Stimulated activated CD4-positive, alpha-beta T cell treated with anti-CD3 and anti-CD28 coated beads, Interleukin-4, amount 100 ng/mL, for 48 hours (primary cell): Measurements from ENCODE around the gene OXLD1.
A peak's percentile ranks its signal among the peaks of the same experiment; 100 is the strongest.

Experiments
- DNase-seq, 2 donors: peaks; one replicate each; pipeline ENCODE4 v3.0.0-alpha.2; 2020; ENCODE audit warnings: low read depth in 2 of 2

OXLD1 gene

DNA sequence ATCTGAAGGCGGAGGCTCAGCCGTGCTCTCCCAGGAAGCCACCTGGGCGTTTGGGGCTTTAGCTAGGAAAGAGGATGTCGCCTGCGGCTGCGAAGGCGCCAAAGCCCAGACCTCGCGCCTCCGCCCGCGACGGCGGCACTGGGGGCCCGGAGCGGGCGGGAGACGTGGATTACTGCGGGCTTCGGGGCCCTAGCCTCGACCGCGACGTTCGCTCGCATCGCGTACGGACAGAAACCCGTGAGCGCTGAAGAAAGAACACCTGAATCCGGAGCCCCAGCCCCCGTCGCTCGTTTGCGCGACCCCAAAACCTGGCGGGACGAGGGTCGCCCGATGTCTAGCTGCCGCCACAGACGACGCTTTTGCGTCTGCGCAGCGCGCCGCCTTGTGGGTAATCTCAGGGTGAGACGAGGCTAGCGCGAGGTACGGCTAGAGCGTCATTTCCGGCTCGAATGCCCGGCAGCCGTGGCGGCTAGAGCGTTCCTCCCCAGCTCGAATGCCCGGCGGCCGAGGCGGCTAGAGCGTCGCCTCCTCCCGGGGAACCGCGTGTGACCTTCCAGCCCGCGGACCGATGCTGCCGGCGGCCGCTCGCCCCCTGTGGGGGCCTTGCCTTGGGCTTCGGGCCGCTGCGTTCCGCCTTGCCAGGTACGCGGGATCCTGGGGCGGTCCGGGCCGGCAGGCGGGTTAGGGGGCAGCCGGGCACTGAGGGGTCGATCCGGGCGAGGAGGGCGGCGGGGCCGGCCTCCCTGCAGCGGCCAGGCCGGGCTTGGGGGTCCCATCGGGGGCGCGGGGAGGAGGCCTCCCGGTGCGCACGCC, 36.7 kb upstream of the OXLD1 start, which contains the start of gene MRPL12:
Gene MRPL12, plus strand, starts transcription at position 434 of the 813 bp plus-strand sequence. Its CDS starts 135 bp downstream, at position 569.
- peak; percentile 82 to 90 for DNase-seq

DNA sequence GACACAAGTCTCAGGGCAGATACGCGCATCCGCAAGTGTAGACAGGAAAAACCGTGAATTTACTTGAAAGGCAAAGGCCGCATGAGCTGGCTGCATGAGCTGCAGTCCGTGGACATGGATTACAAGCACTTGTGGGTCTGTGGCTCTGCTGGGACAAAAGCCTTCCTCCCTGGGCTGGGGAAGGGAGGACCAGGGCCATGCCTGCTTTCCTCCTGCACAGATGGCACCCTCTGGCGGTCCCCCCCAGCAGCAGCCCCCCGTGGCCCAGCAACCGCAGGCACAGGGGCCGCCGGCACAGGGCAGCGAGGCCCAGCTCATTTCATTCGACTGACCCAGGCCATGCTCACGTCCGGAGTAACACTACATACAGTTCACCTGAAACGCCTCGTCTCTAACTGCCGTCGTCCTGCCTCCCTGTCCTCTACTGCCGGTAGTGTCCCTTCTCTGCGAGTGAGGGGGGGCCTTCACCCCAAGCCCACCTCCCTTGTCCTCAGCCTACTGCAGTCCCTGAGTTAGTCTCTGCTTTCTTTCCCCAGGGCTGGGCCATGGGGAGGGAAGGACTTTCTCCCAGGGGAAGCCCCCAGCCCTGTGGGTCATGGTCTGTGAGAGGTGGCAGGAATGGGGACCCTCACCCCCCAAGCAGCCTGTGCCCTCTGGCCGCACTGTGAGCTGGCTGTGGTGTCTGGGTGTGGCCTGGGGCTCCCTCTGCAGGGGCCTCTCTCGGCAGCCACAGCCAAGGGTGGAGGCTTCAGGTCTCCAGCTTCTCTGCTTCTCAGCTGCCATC, 35.1 kb upstream of the OXLD1 start:
- DNase-seq, result no peak

DNA sequence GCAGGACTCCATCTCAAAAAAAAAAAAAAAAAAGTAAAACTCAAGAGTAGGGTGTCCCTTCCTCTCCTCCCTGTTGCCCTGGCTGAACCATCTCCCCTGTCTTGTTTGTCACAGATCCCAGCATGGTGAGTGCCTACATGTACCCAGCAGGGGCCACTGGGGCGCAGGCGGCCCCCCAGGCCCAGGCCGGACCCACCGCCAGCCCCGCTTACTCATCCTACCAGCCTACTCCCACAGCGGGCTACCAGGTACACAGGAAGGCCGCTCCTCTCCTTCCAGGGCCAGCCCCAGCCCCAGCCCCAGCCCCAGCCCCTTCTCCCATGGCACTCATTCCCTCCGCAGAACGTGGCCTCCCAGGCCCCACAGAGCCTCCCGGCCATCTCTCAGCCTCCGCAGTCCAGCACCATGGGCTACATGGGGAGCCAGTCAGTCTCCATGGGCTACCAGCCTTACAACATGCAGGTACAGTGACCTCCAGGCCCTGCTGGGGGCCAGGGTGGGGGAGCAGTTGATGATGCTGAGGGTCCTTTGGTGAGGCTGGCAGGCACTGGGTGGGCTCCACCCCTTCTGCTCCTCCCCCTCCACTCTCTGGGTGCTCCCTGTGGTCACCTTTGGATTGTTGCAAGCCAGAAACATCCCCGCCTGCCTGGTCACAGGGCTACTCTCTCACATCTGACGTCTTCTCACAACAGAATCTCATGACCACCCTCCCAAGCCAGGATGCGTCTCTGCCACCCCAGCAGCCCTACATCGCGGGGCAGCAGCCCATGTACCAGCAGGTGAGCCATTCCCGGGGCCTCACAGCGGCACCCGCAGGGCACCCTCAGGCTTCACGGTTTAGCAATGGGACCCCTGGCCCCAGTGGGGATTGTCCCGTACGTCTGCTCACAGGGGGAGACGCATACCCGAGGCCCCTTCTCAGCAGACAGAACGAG, 34.2 kb upstream of the OXLD1 start:
- no peak for DNase-seq

DNA sequence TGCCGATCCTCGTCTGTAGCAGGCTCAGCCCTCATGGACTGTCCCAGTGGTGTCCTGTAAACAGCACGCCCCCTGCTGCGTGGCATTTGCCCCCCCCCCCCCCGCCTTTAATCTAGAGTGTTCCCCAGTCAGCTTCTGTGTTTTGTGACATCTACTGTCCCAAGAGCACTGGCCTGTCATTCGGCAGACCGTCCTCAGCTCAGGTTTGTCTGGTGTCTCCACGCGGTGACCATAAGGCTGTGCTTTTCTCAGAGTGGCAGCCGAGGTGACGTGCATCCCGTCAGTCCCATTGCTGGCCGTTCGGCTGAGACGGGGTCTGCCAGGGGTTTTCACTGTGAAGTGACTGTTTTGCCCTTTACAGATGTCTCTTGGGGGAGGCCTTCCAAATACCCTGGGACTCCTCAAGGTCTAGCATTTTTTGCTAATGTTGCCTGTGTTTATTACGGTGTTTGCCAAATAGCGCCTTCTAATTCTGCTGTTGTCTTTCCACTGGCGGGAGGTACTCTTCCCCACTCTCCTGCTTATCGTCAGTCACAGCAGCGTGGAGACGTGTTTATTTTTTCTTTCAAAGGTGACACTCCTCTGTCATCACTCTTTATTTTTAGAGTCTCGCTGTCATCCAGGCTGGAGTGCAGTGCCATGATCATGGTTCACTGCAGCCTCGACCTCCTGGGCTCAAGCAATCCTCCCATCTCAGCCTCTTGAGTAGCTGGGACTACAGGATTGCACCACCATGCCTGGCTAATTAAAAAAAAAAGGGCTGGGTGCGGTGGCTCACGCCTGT, 31.0 kb upstream of the OXLD1 start:
- DNase-seq, result no peak

DNA sequence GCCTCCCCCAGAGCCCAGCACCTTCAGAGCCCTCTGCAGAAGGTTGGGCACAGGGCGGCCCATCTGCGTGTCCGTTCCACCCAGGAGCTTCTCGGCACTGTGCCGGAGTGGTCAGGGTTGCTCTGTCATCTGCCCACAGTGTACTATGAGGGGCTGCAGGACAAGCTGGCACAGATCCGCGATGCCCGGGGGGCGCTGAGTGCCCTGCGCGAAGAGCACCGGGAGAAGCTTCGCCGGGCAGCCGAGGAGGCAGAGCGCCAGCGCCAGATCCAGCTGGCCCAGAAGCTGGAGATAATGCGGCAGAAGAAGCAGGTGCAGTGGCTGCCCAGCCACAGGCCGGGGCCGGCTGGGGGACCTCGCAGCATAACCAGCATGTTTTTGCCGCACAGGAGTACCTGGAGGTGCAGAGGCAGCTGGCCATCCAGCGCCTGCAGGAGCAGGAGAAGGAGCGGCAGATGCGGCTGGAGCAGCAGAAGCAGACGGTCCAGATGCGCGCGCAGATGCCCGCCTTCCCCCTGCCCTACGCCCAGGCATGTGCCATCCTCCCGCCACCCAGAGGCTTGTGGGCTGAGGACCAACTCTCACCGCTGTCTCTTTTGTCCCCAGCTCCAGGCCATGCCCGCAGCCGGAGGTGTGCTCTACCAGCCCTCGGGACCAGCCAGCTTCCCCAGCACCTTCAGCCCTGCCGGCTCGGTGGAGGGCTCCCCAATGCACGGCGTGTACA, 30.0 kb upstream of the OXLD1 start:
- DNase-seq, result no peak

DNA sequence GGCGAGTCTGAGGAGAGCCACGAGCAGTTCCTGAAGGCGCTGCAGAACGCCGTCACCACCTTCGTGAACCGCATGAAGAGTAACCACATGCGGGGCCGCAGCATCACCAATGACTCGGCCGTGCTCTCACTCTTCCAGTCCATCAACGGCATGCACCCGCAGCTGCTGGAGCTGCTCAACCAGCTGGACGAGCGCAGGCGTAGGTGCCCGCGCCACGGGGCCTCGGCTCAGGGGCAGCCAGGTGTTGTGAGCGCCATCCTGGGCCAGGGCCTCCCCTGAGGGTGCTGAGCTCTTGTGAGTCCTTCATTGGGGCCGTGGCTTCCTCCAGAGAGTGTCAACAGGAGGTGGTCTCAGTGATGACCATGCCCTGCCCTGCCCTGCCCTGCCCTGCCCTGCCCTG, 29.4 kb upstream of the OXLD1 start:
- no peak for DNase-seq

DNA sequence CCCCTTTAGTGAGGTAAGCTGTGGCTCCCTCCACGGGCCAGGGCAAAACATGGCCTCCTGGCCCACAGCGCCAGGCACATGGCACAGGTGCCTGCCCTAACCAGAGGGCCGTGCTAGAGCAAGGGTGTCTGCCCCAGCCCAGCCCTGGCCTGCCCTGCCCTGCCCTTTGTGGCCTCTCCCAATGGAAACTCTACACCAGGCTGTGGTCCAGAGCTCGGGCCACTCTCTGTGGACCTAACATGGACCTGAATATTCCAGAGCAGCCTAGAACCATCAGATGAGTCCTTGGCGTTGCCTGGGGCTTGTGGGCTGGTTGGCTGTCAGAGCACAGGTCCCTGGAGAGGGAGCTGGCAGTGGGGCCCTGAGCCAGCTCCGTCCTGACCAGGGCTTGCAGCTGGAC, 28.8 kb upstream of the OXLD1 start:
- DNase-seq, result no peak

DNA sequence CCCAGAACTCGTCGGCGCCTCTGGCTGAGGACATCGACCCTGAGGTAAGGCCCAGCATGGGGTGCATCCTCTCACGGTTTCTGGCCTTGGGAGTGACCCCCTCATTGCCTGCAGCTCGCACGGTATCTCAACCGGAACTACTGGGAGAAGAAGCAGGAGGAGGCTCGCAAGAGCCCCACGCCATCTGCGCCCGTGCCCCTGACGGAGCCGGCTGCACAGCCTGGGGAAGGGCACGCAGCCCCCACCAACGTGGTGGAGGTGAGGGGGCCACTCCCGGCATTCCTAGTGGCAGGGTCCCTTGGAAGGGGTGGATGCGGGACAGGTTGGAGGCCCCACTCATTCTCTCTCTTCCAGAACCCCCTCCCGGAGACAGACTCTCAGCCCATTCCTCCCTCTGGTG, 28.4 kb upstream of the OXLD1 start:
- no peak for DNase-seq

DNA sequence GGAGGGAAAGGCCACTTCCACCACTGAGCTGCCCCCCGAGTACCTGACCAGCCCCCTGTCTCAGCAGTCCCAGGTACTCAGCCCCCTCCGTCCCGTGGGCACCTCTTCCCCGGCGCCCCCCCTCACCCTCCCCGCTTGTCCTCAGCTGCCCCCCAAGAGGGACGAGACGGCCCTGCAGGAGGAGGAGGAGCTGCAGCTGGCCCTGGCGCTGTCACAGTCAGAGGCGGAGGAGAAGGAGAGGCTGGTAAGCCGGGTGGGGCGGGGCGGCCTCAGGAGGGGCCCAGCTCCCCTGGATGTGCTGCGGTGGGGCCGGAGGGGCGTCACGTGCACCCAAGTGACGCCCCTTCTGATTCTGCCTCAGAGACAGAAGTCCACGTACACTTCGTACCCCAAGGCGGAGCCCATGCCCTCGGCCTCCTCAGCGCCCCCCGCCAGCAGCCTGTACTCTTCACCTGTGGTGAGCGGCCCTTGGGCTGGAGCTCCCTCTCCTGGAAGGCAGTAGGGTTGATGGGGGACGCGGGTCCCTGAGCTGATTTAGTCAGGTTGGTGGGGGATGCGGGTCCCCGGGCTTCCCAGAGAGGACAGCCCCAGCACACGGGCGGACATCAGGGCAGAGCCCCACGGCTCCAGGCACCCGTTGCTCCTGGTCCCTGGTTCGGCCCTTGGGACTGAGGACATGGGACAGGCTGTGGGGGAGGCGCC, 27.3 kb upstream of the OXLD1 start:
- no peak for DNase-seq

- DNase-seq, result no peak
Measured at GRCh38 chr17:81691608-81692007, 25.2 kb upstream of the OXLD1 start.

DNA sequence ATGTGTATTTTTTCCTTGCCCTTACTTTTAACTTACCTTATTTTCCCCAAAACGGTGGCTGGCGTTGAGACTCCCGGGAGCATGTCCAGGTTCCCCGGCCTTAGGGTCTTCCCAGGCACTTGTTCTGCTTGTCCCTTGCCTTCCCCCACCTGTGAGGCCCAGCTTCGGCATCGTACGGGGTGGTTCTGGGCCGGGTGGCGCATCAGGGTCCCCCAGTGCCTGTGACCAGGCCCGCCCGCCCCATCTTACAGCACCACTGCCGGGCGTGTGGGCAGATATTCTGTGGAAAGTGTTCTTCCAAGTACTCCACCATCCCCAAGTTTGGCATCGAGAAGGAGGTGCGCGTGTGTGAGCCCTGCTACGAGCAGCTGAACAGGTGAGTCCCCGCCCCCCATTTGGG, 24.8 kb upstream of the OXLD1 start:
- no peak for DNase-seq

DNA sequence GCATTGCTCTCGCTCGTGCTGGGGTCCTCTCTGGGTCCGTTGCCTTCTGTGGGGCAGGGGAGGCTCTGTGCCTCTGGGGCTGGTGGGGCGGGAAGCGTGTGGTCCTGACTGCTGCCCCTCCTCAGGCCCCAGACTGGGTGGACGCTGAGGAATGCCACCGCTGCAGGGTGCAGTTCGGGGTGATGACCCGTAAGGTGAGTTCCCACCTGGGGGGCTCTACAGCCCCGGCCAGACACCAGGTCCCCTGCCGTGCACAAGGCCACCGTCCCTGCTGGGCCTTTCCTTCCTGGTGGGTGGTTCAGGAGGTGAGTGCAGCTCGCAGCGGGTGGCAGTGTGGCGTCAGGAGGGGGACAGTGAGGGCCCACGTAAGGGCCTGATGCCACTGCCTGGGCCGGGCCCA, 24.1 kb upstream of the OXLD1 start:
- DNase-seq, result no peak

- DNase-seq, result no peak
Measured at GRCh38 chr17:81690066-81690465, 23.7 kb upstream of the OXLD1 start.

DNA sequence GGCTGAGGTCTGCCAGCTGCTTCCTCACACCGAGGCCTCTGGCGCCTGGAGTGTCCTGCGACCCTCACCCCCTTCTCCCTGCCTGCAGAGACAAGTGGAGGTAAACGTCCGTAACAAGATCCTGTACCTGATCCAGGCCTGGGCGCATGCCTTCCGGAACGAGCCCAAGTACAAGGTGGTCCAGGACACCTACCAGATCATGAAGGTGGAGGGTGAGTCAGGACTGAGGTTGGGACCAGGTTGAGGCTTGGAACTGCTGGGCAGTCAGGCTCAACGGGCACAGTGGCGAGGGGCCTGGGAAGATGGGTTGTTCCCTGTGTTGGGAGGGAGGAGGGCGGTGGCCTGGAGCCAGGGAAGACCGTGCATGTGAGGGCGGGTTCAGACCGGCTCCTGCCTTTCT, 22.2 kb upstream of the OXLD1 start:
- DNase-seq, result no peak

- DNase-seq, result no peak
Measured at GRCh38 chr17:81687770-81688541, 21.6 kb upstream of the OXLD1 start.

- DNase-seq, result no peak
Measured at GRCh38 chr17:81686614-81687013, 20.2 kb upstream of the OXLD1 start.

GRCh38 chr17:81685108-81685507, 18.7 kb upstream of the OXLD1 start:
- peak; percentile 51 to 52 for DNase-seq

GRCh38 chr17:81684442-81684911, 18.1 kb upstream of the OXLD1 start:
- no peak for DNase-seq
